Liver (tissue), 9 donors: ENCODE data around the gene PAX8. TPM values are rescaled to one million over a fixed set of nuclear protein-coding genes. Genes with fewer than 3 reads are reported as not detected.

Experiments used
- DNase-seq: peaks from one replicate; pipeline ENCODE4 v3.0.0-alpha.2; 2017; ENCODE audit warnings: low spot score
- H3K27ac ChIP-seq, 2 donors: one replicate each; pipeline ENCODE4 v1.7.0; 2013; ENCODE audit warnings: inconsistent platforms in 2 of 2, low read length in 2 of 2, control low read depth in 1 of 2, low read depth in 1 of 2, mild to moderate bottlenecking in 1 of 2
- H3K27me3 ChIP-seq, 4 donors: one replicate each; pipeline versions ENCODE4 v1.6.1 to v1.7.0; 2013; ENCODE audit warnings: low read length in 3 of 4, inconsistent platforms in 1 of 4, mild to moderate bottlenecking in 1 of 4, moderate library complexity in 1 of 4; ENCODE audit not compliant: control insufficient read depth in 4 of 4, insufficient read depth in 4 of 4
- H3K36me3 ChIP-seq, 4 donors: one replicate each; pipeline versions ENCODE4 v1.6.1 to v1.7.0; 2013; ENCODE audit warnings: low read length in 3 of 4, mild to moderate bottlenecking in 3 of 4, low read depth in 1 of 4, moderate library complexity in 1 of 4; ENCODE audit not compliant: control insufficient read depth in 4 of 4, insufficient read depth in 3 of 4
- H3K4me1 ChIP-seq, 4 donors: one replicate each; pipeline versions ENCODE4 v1.6.1 to v1.7.0; 2013; ENCODE audit warnings: low read length in 3 of 4, mild to moderate bottlenecking in 3 of 4, moderate library complexity in 1 of 4; ENCODE audit not compliant: control insufficient read depth in 4 of 4, insufficient read depth in 4 of 4
- H3K4me3 ChIP-seq, 3 donors: one replicate each; pipeline versions ENCODE4 v1.6.1 to v1.7.0; 2013; ENCODE audit warnings: low read length in 3 of 3, control low read depth in 1 of 3, low read depth in 1 of 3, mild to moderate bottlenecking in 1 of 3
- H3K9ac ChIP-seq, 2 donors: one replicate each; pipeline ENCODE4 v1.7.0; 2013; ENCODE audit warnings: low read length in 2 of 2, mild to moderate bottlenecking in 2 of 2, moderate library complexity in 2 of 2, control low read depth in 1 of 2, low read depth in 1 of 2
- H3K9me3 ChIP-seq, 4 donors: one replicate each; pipeline versions ENCODE4 v1.6.1 to v1.7.0; 2013; ENCODE audit warnings: low read length in 3 of 4; ENCODE audit not compliant: control insufficient read depth in 4 of 4
- GABPA ChIP-seq, 2 donors: IDR thresholded peaks in 1 of 2; conservative IDR thresholded peaks in 1 of 2; 2 replicates each; pipeline ENCODE4 v1.6.1; 2016; ENCODE audit warnings: antibody characterized with exemption in 2 of 2, mild to moderate bottlenecking in 1 of 2, moderate library complexity in 1 of 2
- HNF4A ChIP-seq, 2 donors: conservative IDR thresholded peaks; 2 replicates each; pipeline ENCODE4 v1.6.1; 2016; ENCODE audit warnings: antibody characterized with exemption in 2 of 2, mild to moderate bottlenecking in 2 of 2
- JUND ChIP-seq, 2 donors: IDR thresholded peaks; 2 replicates each; pipeline ENCODE4 v1.6.1; 2016; ENCODE audit warnings: antibody characterized with exemption in 2 of 2
- NR2F2 ChIP-seq: IDR thresholded peaks from 2 replicates; pipeline ENCODE4 v1.6.1; 2016; ENCODE audit warnings: antibody characterized with exemption
- RAD21 ChIP-seq, 2 donors: IDR thresholded peaks; 2 replicates each; pipeline ENCODE4 v1.6.1; 2016; ENCODE audit warnings: antibody characterized with exemption in 2 of 2, mild to moderate bottlenecking in 2 of 2
- REST ChIP-seq: IDR thresholded peaks from 2 replicates; pipeline ENCODE4 v1.6.1; 2016; ENCODE audit warnings: antibody characterized with exemption, mild to moderate bottlenecking
- TAF1 ChIP-seq: conservative IDR thresholded peaks from 2 replicates; pipeline ENCODE4 v1.6.1; 2016; ENCODE audit warnings: antibody characterized with exemption, mild to moderate bottlenecking
- YY1 ChIP-seq: IDR thresholded peaks from 2 replicates; pipeline ENCODE4 v1.6.1; 2016; ENCODE audit warnings: antibody characterized with exemption, mild to moderate bottlenecking
- WGBS: extraction: QIAGEN DNeasy Blood & Tissue Kit; methylation state at CpG from one replicate; pipeline ENCODE4 v1.1.7; 2013; 5-methylcytosine and 5-hydroxymethylcytosine counted together
- polyA plus RNA-seq, 2 donors: library from polyadenylated mRNA; stranded (reverse) in 1 of 2; unstranded in 1 of 2; fragments of 200-250 nt in 1 of 2; fragments of >200 nt in 1 of 2; fragmentation: Nextera tagmentation in 1 of 2; extraction: Ambion mirVana in 1 of 2; gene quantifications; one replicate each; pipeline versions ENCODE4 v1.2.1 to v1.2.3, GENCODE V29; 2013 to 2015
- total RNA-seq, 2 donors: library from RNA; depleted of rRNA; stranded (reverse); fragments of >200 nt; gene quantifications; one replicate each; pipeline ENCODE4 v1.2.3, GENCODE V29; 2014
- TF ChIP-seq, protein P1 (sequence below): IDR thresholded peaks from 2 replicates; pipeline ENCODE4 v1.6.1; 2016; ENCODE audit warnings: antibody characterized with exemption
- TF ChIP-seq, protein P2 (sequence below): fragments of 150-350 bp; IDR thresholded peaks from 2 replicates; pipeline ENCODE4 v1.5.1; 2017; ENCODE audit warnings: improper control_type of control experiment, low read depth, low read length; ENCODE audit not compliant: missing input control
- donor health status: healthy.
- donor health status: healthy.
- donor health status: healthy.
- donor health status: healthy.
- donor health status: healthy.

Gene PAX8
- total and polyA plus RNA-seq, 4 donors = 0.09 to 0.85 (median 0.33) TPM

DNA sequence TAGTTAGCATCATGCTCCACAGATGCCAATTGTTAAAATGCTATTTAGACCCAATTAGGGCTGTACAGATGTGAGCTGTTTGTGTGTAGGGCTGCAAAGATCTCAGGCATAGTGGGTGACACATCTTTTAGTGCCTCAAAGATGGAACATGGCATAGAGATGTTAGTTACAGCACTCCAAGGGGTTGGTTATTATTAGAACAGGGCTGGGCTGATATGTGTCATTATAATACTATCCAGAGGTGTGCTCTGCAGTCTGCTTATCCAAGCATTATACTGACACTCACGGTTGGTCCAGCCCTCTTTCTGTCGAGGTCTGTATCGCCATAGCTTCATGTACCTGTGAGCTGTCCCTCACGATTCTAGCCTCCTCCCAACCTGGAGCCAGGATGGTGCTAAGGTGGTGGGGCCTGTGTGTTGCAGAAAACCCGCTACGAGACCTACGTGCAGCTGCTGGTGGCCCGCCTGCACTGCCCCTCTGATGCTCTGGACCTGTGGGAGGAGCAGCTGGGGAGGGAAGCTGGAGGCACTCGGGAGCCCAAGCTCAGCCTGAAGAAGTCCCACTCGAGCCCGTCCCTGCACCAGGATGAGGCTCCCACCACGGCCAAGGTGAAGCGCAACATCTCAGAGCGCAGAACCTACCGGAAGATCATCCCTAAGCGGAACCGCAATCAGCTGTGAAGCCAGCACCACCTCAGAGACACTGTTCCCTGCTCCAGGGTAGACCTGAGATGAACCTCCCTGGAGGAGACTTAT lies 77.8 kb downstream of the PAX8 start:
- Histone ChIP-seq H3K4me3 (no peak overlapping the region), H3K9me3 (no peaks in the 10 kb centered on the region), H3K36me3 (peaks cover 2 to 30% (median 17%) of the 10 kb centered on the region in 4 donors), H3K27ac (no peak overlapping the region), H3K27me3 (no peaks in the 10 kb centered on the region), H3K9ac (no peak overlapping the region), H3K4me1 (peaks cover 7 to 30% (median 15%) of the 10 kb centered on the region in 4 donors)
- DNase-seq = no peak
- TF ChIP-seq, protein P1, sequence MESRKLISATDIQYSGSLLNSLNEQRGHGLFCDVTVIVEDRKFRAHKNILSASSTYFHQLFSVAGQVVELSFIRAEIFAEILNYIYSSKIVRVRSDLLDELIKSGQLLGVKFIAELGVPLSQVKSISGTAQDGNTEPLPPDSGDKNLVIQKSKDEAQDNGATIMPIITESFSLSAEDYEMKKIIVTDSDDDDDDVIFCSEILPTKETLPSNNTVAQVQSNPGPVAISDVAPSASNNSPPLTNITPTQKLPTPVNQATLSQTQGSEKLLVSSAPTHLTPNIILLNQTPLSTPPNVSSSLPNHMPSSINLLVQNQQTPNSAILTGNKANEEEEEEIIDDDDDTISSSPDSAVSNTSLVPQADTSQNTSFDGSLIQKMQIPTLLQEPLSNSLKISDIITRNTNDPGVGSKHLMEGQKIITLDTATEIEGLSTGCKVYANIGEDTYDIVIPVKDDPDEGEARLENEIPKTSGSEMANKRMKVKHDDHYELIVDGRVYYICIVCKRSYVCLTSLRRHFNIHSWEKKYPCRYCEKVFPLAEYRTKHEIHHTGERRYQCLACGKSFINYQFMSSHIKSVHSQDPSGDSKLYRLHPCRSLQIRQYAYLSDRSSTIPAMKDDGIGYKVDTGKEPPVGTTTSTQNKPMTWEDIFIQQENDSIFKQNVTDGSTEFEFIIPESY = no peak
- no peak for TF ChIP-seq NR2F2
- TF ChIP-seq GABPA (IDR thresholded peaks at IDR 0.05 in 1 of 2, conservative IDR thresholded peaks at IDR 0.05 in 1 of 2) = no peak
- TF ChIP-seq REST = no peak
- no peak for TF ChIP-seq YY1
- TF ChIP-seq TAF1 = no peak
- 92% methylated on average over 17 of the region's 17 CpGs for WGBS

DNA sequence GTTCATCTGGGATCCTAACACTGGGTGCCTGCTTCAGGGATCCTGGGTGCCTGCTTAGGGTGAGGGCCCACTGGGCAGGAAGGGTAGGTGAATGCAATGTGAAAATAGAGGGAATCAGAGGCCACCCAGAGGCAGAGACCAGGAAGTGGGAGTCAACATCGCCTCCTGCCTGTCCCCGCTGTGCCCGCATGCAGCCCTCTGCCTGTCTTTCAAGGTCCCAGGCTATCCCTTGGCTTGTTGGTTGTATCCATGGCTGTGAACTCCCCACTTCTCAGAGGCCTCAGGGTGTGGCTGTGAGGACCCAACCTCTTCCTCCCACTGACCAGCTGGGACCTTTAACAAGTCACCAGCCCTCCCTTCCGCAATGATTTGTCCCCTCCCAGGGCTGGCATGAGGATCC lies 78.5 kb downstream of the PAX8 start:
- Histone ChIP-seq H3K4me3 (no peak overlapping the region), H3K27ac (peak overlapping the region in 1 of 2 donors; percentile 33), H3K27me3 (no peaks in the 10 kb centered on the region), H3K9ac (no peak overlapping the region), H3K9me3 (no peaks in the 10 kb centered on the region), H3K4me1 (peaks cover 4 to 30% (median 15%) of the 10 kb centered on the region in 4 donors), H3K36me3 (peaks cover 2 to 34% (median 22%) of the 10 kb centered on the region in 4 donors)
- WGBS = 90% methylated on average over 4 of the region's 4 CpGs
- TF ChIP-seq RAD21 (IDR thresholded peaks at IDR 0.05) = peak in 1 of 2 donors; percentile 40
- TF ChIP-seq, protein P2, sequence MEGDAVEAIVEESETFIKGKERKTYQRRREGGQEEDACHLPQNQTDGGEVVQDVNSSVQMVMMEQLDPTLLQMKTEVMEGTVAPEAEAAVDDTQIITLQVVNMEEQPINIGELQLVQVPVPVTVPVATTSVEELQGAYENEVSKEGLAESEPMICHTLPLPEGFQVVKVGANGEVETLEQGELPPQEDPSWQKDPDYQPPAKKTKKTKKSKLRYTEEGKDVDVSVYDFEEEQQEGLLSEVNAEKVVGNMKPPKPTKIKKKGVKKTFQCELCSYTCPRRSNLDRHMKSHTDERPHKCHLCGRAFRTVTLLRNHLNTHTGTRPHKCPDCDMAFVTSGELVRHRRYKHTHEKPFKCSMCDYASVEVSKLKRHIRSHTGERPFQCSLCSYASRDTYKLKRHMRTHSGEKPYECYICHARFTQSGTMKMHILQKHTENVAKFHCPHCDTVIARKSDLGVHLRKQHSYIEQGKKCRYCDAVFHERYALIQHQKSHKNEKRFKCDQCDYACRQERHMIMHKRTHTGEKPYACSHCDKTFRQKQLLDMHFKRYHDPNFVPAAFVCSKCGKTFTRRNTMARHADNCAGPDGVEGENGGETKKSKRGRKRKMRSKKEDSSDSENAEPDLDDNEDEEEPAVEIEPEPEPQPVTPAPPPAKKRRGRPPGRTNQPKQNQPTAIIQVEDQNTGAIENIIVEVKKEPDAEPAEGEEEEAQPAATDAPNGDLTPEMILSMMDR = peak; percentile 2
- no peak for TF ChIP-seq HNF4A (conservative IDR thresholded peaks at IDR 0.05)
- TF ChIP-seq JUND (IDR thresholded peaks at IDR 0.05) = no peak
- no peak for DNase-seq
